Measurements from ENCODE around the gene RPP38.

GRCh38 chr10:15092855-15093408 is 4.2 kb upstream of the RPP38 start:
- TF ChIP-seq NR2C1 (IDR thresholded peaks at IDR 0.05): no peak
- TF ChIP-seq USF1 (IDR thresholded peaks at IDR 0.05; ENCODE audit: borderline replicate concordance, extremely low read length, insufficient read depth, low read depth, low read length): no peak
- no peak for TF ChIP-seq MAX (IDR thresholded peaks at IDR 0.05; ENCODE audit: low read depth, low read length)
- TF ChIP-seq CTCF (IDR thresholded peaks at IDR 0.05 in 2 of 3, conservative IDR thresholded peaks at IDR 0.05 in 1 of 3; ENCODE audit: control insufficient read depth in 2 of 3, extremely low read depth in 1 of 3, insufficient read depth in 1 of 3, low read depth in 3 of 3, low read length in 3 of 3): no peak
- TF ChIP-seq POLR2AphosphoS5 (IDR thresholded peaks at IDR 0.05; ENCODE audit: low read length): no peak
- no peak for TF ChIP-seq HCFC1 (IDR thresholded peaks at IDR 0.05; ENCODE audit: low read length)
- TF ChIP-seq GABPA (IDR thresholded peaks at IDR 0.05; ENCODE audit: low read depth): no peak
- no peak for TF ChIP-seq BHLHE40 (IDR thresholded peaks at IDR 0.05; ENCODE audit: borderline replicate concordance in 1 of 2, low read depth in 2 of 2, low read length in 1 of 2)
- no peak for TF ChIP-seq ATF2 (IDR thresholded peaks at IDR 0.05; ENCODE audit: low read length)
- TF ChIP-seq TCF12 (IDR thresholded peaks at IDR 0.05; ENCODE audit: low read depth, low read length): no peak
- TF ChIP-seq TBL1XR1 (IDR thresholded peaks at IDR 0.05; ENCODE audit: low read depth, low read length): no peak
- TF ChIP-seq ZBTB40 (IDR thresholded peaks at IDR 0.05; ENCODE audit: borderline replicate concordance): peak; percentile 60; the same call in 1 of the 2 replicates
